Measurements from ENCODE around the gene RLN1.
"Not testable (repeated sequence)": the region's sequence is repeated elsewhere in the genome, so short reads cannot be mapped to it uniquely, and the experiment has no call there.

Gene RLN1

GRCh38 chr9:5321058-5321457 lies 18.6 kb downstream of the RLN1 start:
- no peak for DNase-seq

DNA sequence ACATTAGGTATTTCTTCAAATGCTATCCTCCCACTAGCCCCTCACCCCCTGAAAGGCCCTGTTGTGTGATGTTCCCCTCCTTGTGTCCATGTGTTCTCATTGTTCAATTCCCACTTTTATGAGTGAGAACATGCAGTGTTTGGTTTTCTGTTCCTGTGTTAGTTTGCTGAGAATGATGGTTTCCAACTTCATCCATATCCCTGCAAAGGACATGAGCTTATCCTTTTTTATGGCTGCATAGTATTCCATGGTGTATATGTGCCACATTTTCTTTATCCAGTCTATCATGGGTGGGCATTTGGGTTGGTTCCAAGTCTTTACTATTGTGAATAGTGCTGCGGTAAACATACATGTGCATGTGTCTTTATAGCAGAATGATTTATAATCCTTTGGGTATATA lies 23.3 kb downstream of the RLN1 start:
- DNase-seq, result not testable (repeated sequence)

GRCh38 chr9:5315187-5315923 lies 24.3 kb downstream of the RLN1 start:
- no peak for DNase-seq

DNA sequence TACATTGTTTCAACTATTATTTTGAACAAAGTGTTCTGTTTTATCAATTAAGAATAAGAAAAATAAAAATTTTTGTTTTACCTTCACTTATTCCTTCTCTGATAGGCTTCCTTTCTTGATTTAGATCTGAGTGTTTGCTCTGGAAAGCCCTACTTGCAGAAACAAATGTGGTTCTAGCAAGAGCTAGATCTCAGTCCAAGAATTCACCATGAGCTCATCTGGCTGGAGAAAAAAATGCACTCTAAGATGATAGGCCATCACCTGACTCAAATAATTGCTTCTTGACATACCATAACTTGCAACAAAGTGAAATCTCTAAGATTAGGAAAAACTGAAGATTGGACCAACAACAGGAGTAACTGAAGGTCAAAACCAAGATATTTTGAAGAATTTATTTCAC lies 28.8 kb downstream of the RLN1 start:
- DNase-seq, result no peak

DNA sequence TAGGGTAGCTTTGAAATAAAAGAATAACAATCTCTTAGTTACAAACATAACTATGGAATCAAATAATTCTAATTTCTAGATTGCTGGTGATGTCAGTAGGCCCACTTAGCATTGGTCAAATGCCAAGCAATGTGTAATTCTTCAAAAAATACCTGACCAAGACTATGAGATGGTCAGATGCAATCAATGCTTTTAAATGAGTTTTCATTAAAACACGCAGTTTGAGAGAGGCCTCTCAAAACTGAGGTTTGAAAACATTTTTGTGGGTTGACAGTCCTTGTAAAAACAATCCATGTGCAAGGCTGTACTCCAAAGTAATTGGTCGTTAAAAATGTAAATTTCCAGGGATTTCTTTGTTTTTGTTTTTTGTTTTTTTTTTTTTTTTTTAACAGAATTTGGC lies 33.9 kb downstream of the RLN1 start:
- no peak for DNase-seq

- DNase-seq, result not testable (repeated sequence)
Observed at GRCh38 chr9:5303840-5304795, 35.6 kb downstream of the RLN1 start, which contains the start of gene RLN2. TSS of gene RLN2 (minus strand) at chr9:5304716. CDS start at chr9:5304580, 136 bp downstream.

DNA sequence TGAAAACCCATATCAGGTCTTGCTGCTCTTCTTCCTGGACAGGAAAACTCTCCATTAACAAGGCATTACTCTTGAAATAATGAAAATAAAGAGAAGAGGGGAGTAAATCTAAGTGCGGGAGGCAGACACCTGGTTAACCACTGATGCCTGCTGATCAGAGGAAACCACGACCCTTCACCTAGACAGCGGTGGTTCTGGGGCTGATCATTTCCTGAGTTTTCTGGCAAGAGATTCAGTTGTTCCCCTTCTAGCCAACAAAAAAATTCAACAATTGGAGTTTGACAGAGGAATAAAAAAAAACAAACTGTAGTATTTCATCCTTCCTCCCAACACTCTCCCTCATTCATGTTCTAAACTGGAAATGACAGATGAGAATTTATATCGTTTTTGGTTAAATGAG lies 38.1 kb downstream of the RLN1 start:
- no peak for DNase-seq

DNA sequence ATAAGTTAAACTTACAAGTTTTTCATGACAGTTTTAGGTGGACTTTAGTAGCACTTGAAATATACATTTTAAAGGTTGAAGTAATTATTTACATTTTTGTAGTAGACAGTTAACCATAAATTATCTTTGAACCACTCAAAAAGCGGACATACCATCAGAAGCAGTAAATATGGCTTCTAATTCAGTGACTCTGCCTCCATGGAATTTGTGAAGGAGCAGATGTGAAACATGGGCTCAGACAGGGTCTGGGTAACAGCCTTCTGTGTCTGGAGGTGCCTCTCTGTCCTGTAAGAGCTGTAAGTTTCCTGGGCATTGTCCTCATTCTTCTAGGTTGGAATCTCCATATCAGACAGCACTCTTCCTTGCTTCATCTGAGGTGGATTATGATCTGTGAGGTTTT lies 47.5 kb downstream of the RLN1 start:
- DNase-seq, result no peak

DNA sequence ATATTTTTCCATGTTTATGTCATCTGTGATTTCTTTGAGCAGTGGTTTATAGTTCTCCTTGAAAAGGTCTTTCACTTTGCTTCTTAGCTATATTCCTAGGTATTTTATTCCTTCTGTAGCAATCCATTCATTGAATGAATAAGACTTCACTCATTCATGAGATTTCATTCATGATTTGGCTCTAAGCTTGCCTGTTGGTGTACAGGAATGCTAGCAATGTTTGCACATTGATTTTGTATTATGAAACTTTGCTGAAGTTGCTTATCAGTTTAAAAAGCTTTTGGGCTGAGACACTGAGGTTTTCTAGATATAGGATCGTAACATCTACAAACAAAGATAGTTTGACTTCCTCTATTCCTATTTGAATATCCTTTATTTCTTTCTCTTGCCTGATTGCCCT lies 51.1 kb downstream of the RLN1 start:
- no peak for DNase-seq

- DNase-seq, result no peak
Observed at GRCh38 chr9:5286262-5286661, 53.4 kb downstream of the RLN1 start.

All from activated CD4-positive, alpha-beta T cell treated with anti-CD3 and anti-CD28 coated beads for 48 hours (primary cell).